H9 (cell line): ENCODE results near the gene CES5A. TPM values are rescaled to one million over a fixed set of nuclear protein-coding genes. Genes with fewer than 3 reads are reported as not detected.

Source experiments
- DNase-seq: peaks from one replicate; pipeline ENCODE4 v3.0.0-alpha.2; 2017
- H2AFZ ChIP-seq: one replicate; pipeline ENCODE4 v1.6.1; 2013; ENCODE audit warnings: mild to moderate bottlenecking, low read length, control low read depth, moderate library complexity
- H2AK5ac ChIP-seq: 2 replicates; pipeline ENCODE4 v1.6.1; 2013; ENCODE audit warnings: low read length, control low read depth, mixed read lengths; ENCODE audit not compliant: insufficient read length
- H2BK120ac ChIP-seq: one replicate; pipeline ENCODE4 v1.6.1; 2013; ENCODE audit warnings: low read depth, mild to moderate bottlenecking, low read length, control low read depth, inconsistent platforms; ENCODE audit not compliant: poor library complexity, severe bottlenecking
- H2BK12ac ChIP-seq: 2 replicates; pipeline ENCODE4 v1.6.1; 2013; ENCODE audit warnings: low read length, control low read depth, mixed read lengths, low read depth; ENCODE audit not compliant: insufficient read length
- H2BK15ac ChIP-seq: 2 replicates; pipeline ENCODE4 v1.6.1; 2013; ENCODE audit warnings: low read depth, low read length, control low read depth
- H2BK20ac ChIP-seq: one replicate; pipeline ENCODE4 v1.6.1; 2013; ENCODE audit warnings: low read depth, mild to moderate bottlenecking, low read length, control low read depth, inconsistent platforms; ENCODE audit not compliant: poor library complexity, severe bottlenecking
- H2BK5ac ChIP-seq: 2 replicates; pipeline ENCODE4 v1.6.1; 2013; ENCODE audit warnings: low read length, control low read depth, mixed read lengths; ENCODE audit not compliant: insufficient read length
- H3K14ac ChIP-seq: 2 replicates; pipeline ENCODE4 v1.6.1; 2013; ENCODE audit warnings: low read length, control low read depth; ENCODE audit not compliant: insufficient read depth
- H3K18ac ChIP-seq: 2 replicates; pipeline ENCODE4 v1.6.1; 2013; ENCODE audit warnings: low read depth, mild to moderate bottlenecking, mixed read lengths, low read length, control low read depth; ENCODE audit not compliant: insufficient read length
- H3K23ac ChIP-seq: 2 replicates; pipeline ENCODE4 v1.6.1; 2013; ENCODE audit warnings: low read length, control low read depth, mixed read lengths, low read depth; ENCODE audit not compliant: insufficient read length
- H3K23me2 ChIP-seq: 2 replicates; pipeline ENCODE4 v1.6.1; 2013; ENCODE audit warnings: low read depth, mild to moderate bottlenecking, mixed read lengths, low read length, control low read depth; ENCODE audit not compliant: insufficient read length, poor library complexity, severe bottlenecking
- H3K27ac ChIP-seq: 2 replicates; pipeline ENCODE4 v1.5.1; 2013; ENCODE audit warnings: low read length, control low read depth, mixed read lengths, low read depth; ENCODE audit not compliant: insufficient read length
- H3K27me3 ChIP-seq: 2 replicates; pipeline ENCODE4 v1.6.1; 2013; ENCODE audit warnings: low read length, control low read depth, inconsistent platforms; ENCODE audit not compliant: insufficient read depth
- H3K4ac ChIP-seq: 2 replicates; pipeline ENCODE4 v1.6.1; 2013; ENCODE audit warnings: low read depth, mild to moderate bottlenecking, control low read depth, inconsistent platforms, low read length, moderate library complexity
- H3K4me1 ChIP-seq: 2 replicates; pipeline ENCODE4 v1.6.1; 2013; ENCODE audit warnings: low read length, control low read depth, inconsistent platforms; ENCODE audit not compliant: insufficient read depth
- H3K4me2 ChIP-seq: 2 replicates; pipeline ENCODE4 v1.6.1; 2013; ENCODE audit warnings: low read length, control low read depth, mixed read lengths; ENCODE audit not compliant: insufficient read length, insufficient read depth
- H3K56ac ChIP-seq: 2 replicates; pipeline ENCODE4 v1.6.1; 2013; ENCODE audit warnings: low read depth, mild to moderate bottlenecking, mixed read lengths, low read length, control low read depth; ENCODE audit not compliant: insufficient read length
- H3K79me1 ChIP-seq: 2 replicates; pipeline ENCODE4 v1.6.1; 2013; ENCODE audit warnings: low read depth, mild to moderate bottlenecking, moderate library complexity, low read length, control low read depth, inconsistent platforms; ENCODE audit not compliant: insufficient read depth, poor library complexity, severe bottlenecking
- H3K79me2 ChIP-seq: 2 replicates; pipeline ENCODE4 v1.6.1; 2013; ENCODE audit warnings: low read length, control low read depth, inconsistent platforms; ENCODE audit not compliant: insufficient read depth
- H3K9ac ChIP-seq: 2 replicates; pipeline ENCODE4 v1.6.1; 2013; ENCODE audit warnings: low read length, control low read depth, mixed read lengths; ENCODE audit not compliant: insufficient read length; ENCODE audit errors: extremely low read depth
- H3K9me3 ChIP-seq: one replicate; pipeline ENCODE4 v1.6.1; 2013; ENCODE audit warnings: low read depth, low read length, inconsistent platforms; ENCODE audit not compliant: control insufficient read depth
- H3T11ph ChIP-seq: one replicate; pipeline ENCODE4 v1.6.1; 2013; ENCODE audit warnings: mild to moderate bottlenecking, low read length, control low read depth, inconsistent platforms
- H4K20me1 ChIP-seq: one replicate; pipeline ENCODE4 v1.6.1; 2013; ENCODE audit not compliant: control insufficient read depth, insufficient read length, insufficient read depth
- H4K5ac ChIP-seq: 2 replicates; pipeline ENCODE4 v1.6.1; 2013; ENCODE audit warnings: low read depth, mild to moderate bottlenecking, mixed read lengths, low read length, control low read depth; ENCODE audit not compliant: insufficient read length
- H4K8ac ChIP-seq: replicated peaks from 2 replicates; pipeline ENCODE4 v1.6.1; 2013; ENCODE audit warnings: low read length, control low read depth, mixed read lengths, low read depth; ENCODE audit not compliant: insufficient read length
- H4K91ac ChIP-seq: 2 replicates; pipeline ENCODE4 v1.6.1; 2013; ENCODE audit warnings: low read depth, mild to moderate bottlenecking, moderate library complexity, mixed read lengths, low read length, control low read depth; ENCODE audit not compliant: insufficient read length
- H3K27ac Mint-ChIP-seq, 3 experiments: 2 replicates in 2 of 3; 3 replicates in 1 of 3; pipeline ENCODE4 v1.8.0; 2020 to 2021; ENCODE audit warnings: mixed read lengths in 3 of 3, mild to moderate bottlenecking in 1 of 3, moderate library complexity in 1 of 3
- H3K27me3 Mint-ChIP-seq: 2 replicates; pipeline ENCODE4 v1.8.0; 2021; ENCODE audit warnings: low read depth, mild to moderate bottlenecking, moderate library complexity, mixed read lengths
- H3K36me3 Mint-ChIP-seq, 3 experiments: 2 replicates in 2 of 3; 3 replicates in 1 of 3; pipeline ENCODE4 v1.8.0; 2020 to 2021; ENCODE audit warnings: low read depth in 3 of 3, mixed read lengths in 3 of 3; ENCODE audit not compliant: insufficient read depth in 1 of 3
- H3K4me1 Mint-ChIP-seq, 2 experiments: 2 replicates each; pipeline ENCODE4 v1.8.0; 2020; ENCODE audit warnings: mixed read lengths in 2 of 2
- H3K4me3 Mint-ChIP-seq, 2 experiments: 2 replicates in 1 of 2; 3 replicates in 1 of 2; pipeline ENCODE4 v1.8.0; 2020 to 2021; ENCODE audit warnings: mild to moderate bottlenecking in 2 of 2, mixed read lengths in 2 of 2, moderate library complexity in 1 of 2
- H3K9me3 Mint-ChIP-seq, 2 experiments: 2 replicates in 1 of 2; 3 replicates in 1 of 2; pipeline ENCODE4 v1.8.0; 2020; ENCODE audit warnings: mild to moderate bottlenecking in 2 of 2, mixed read lengths in 2 of 2, moderate library complexity in 1 of 2
- CTCF ChIP-seq: fragments of 200-600 bp; sonication (generic); conservative IDR thresholded peaks from 3 replicates; pipeline ENCODE4 v1.8.0; 2021; ENCODE audit warnings: antibody characterized with exemption, mild to moderate bottlenecking
- WGBS: extraction: QIAGEN DNeasy Blood & Tissue Kit; methylation state at CpG from one replicate; pipeline ENCODE4 v1.1.7; 2013; ENCODE audit warnings: missing lambda C conversion rate, low lambda C conversion rate, mixed read lengths; ENCODE audit not compliant: insufficient read length; ENCODE audit errors: extremely low coverage; 5-methylcytosine and 5-hydroxymethylcytosine counted together
- long read RNA-seq: library from polyadenylated mRNA; unstranded; transcript quantifications from one replicate; pipeline ENCODE4 v2.0.0, GENCODE V29; 2020
- total RNA-seq: library from RNA; stranded (reverse); gene quantifications from 2 replicates; pipeline ENCODE4 v1.2.1, GENCODE V29; 2021

The CES5A gene
- total RNA-seq = not detected in 2 replicates
- long read RNA-seq = 0 reads

DNA sequence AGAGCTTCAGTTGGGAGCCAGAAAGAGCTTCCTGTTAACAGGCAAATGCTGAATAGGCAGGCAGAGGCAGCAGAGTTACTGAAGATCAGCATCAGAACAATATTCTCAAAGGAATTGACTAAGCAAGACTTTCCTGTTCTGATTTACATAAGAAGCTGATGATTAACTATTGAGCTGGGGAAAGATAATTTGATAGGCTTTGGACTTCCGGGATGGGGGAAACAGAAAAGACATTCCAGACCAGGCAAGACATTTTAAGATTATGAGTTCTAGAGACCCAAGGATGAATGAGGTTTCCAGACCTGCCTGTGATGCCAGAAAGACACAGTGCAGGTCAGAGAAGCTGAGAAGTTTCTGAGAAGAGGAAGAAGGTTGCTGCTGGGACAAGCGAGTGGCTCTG is at the start of gene CES5A:
CES5A (minus strand) TSS at position 101 of the 400 bp plus-strand sequence. CDS start 152 bp downstream, outside the sequence.
- WGBS = no CpG with 5 or more reads among the region's 2 CpGs
- Histone ChIP-seq H2BK15ac (no peak within 1 kb of the TSS), H3K18ac (no peak within 1 kb of the TSS), H3K4me1 (no peaks in the 10 kb centered on the region), H3K14ac (no peak within 1 kb of the TSS; the same call in 1 of the 2 replicates), H2BK120ac (no peak within 1 kb of the TSS), H3K79me1 (no peaks in the 10 kb centered on the region), H3K27ac (no peak within 1 kb of the TSS), H2BK5ac (no peak within 1 kb of the TSS), H3K9me3 (no peaks in the 10 kb centered on the region), H4K5ac (no peak within 1 kb of the TSS), H2AFZ (no peak within 1 kb of the TSS), H3K23ac (no peak within 1 kb of the TSS), H3K4ac (no peak within 1 kb of the TSS), H4K8ac (no peak within 1 kb of the TSS), H3K9ac (no peak within 1 kb of the TSS), H4K20me1 (no peaks in the 10 kb centered on the region), H3K79me2 (no peaks in the 10 kb centered on the region), H3T11ph (no peak within 1 kb of the TSS), H2AK5ac (no peak within 1 kb of the TSS), H4K91ac (no peak within 1 kb of the TSS), H3K23me2 (no peaks in the 10 kb centered on the region), H3K4me2 (no peak within 1 kb of the TSS), H3K56ac (no peak within 1 kb of the TSS), H3K27me3 (no peaks in the 10 kb centered on the region), H2BK12ac (no peak within 1 kb of the TSS), H2BK20ac (no peak within 1 kb of the TSS)
- Mint-ChIP-seq H3K4me3 (no peak within 1 kb of the TSS), H3K27ac (no peak within 1 kb of the TSS; a peak in 1 of 7 replicates), H3K36me3 (no peaks in the 10 kb centered on the region; a peak in 1 of 7 replicates), H3K4me1 (no peaks in the 10 kb centered on the region), H3K27me3 (peaks cover 9% of the 10 kb centered on the region), H3K9me3 (peaks cover 0 to 14% of the 10 kb centered on the region in 2 experiments)
- no peak for DNase-seq
- TF ChIP-seq CTCF = no peak
